Lung (tissue), 12 donors: ENCODE data around the gene MFAP2. TPM values are rescaled to one million over a fixed set of nuclear protein-coding genes. Genes with fewer than 3 reads are reported as not detected.

Experiments
- ATAC-seq: fragments of 200-7000 bp; cut with Tn5 transposase; one replicate; pipeline ENCODE4 v1.9.1; 2020; ENCODE audit warnings: moderate number of reproducible peaks; ENCODE audit not compliant: insufficient read depth, low FRiP score
- DNase-seq, 3 donors: peaks; one replicate each; pipeline ENCODE4 v3.0.0-alpha.2; 2013 to 2017
- H3K27ac ChIP-seq, 2 donors: one replicate each; pipeline ENCODE4 v1.5.1; 2013; ENCODE audit warnings: mild to moderate bottlenecking in 2 of 2, moderate library complexity in 2 of 2, control low read depth in 1 of 2, inconsistent platforms in 1 of 2, low read depth in 1 of 2, low read length in 1 of 2
- H3K27me3 ChIP-seq, 3 donors: one replicate each; pipeline ENCODE4 v1.5.1; 2013; ENCODE audit warnings: low read length in 2 of 3; ENCODE audit not compliant: control insufficient read depth in 3 of 3, insufficient read depth in 3 of 3
- H3K36me3 ChIP-seq, 4 donors: one replicate each; pipeline ENCODE4 v1.5.1; 2013; ENCODE audit warnings: low read length in 4 of 4, mild to moderate bottlenecking in 1 of 4, moderate library complexity in 1 of 4; ENCODE audit not compliant: control insufficient read depth in 4 of 4, insufficient read depth in 4 of 4
- H3K4me1 ChIP-seq, 5 donors: one replicate each; pipeline ENCODE4 v1.5.1; 2013; ENCODE audit warnings: low read length in 5 of 5, mild to moderate bottlenecking in 2 of 5, moderate library complexity in 1 of 5; ENCODE audit not compliant: control insufficient read depth in 5 of 5, insufficient read depth in 5 of 5
- H3K4me3 ChIP-seq: one replicate; pipeline ENCODE4 v1.5.1; 2013; ENCODE audit warnings: mild to moderate bottlenecking, control low read depth, moderate library complexity
- H3K9ac ChIP-seq, 2 donors: one replicate each; pipeline ENCODE4 v1.5.1; 2013; ENCODE audit warnings: low read length in 2 of 2, control low read depth in 1 of 2; ENCODE audit not compliant: insufficient read depth in 1 of 2
- H3K9me3 ChIP-seq, 4 donors: one replicate each; pipeline ENCODE4 v1.5.1; 2013; ENCODE audit warnings: low read length in 3 of 4, mild to moderate bottlenecking in 1 of 4, moderate library complexity in 1 of 4; ENCODE audit not compliant: control insufficient read depth in 4 of 4, insufficient read depth in 3 of 4
- WGBS, 2 donors: extraction: QIAGEN DNeasy Blood & Tissue Kit; methylation state at CpG; one replicate each; pipeline ENCODE4 v1.1.7; 2013; 5-methylcytosine and 5-hydroxymethylcytosine counted together
- polyA plus RNA-seq, 2 donors: library from polyadenylated mRNA; stranded (reverse); fragments of 200-250 nt; gene quantifications; one replicate each; pipeline ENCODE4 v1.2.1, GENCODE V29; 2013
- total RNA-seq, 2 donors: library from RNA; depleted of rRNA in 1 of 2; stranded (reverse); fragments of >200 nt in 1 of 2; gene quantifications; one replicate each; pipeline ENCODE4 v1.2.1, GENCODE V29; 2014 to 2021
- TF ChIP-seq, protein P1 (sequence below): IDR thresholded peaks from 2 replicates; pipeline ENCODE4 v1.5.1; 2012; ENCODE audit warnings: mild to moderate bottlenecking; ENCODE audit errors: control extremely low read depth, extremely low read depth
- donor health status: control.
- donor health status: control.
- donor health status: Bipolar disorder and iron deficiency.
- donor health status: healthy.
- donor health status: DM: yes; HTN: yes; CAD: no.

Gene MFAP2
- total and polyA plus RNA-seq, 4 donors: 7.4 to 28.5 (median 12.5) TPM

DNA sequence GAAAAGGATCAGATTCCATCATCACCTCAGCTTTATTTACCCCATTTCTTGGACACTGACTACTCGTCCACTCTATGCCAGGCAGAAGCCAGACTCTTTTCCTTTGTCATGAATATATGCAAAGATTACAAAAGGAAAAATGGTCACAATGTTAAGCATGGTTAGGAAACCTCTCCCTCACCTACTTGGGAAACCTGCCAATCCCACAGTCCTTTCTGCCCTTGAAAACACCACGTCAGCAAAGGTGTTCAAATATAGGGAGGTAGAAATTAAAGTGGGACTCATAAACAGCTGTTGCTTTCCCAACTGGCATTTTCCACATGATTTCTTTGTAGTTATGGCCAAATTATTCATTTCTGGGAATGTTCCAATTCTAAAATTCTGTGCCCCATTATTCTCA is 47.5 kb upstream of the MFAP2 start:
- peaks cover 28 to 52% (median 41%) of the 10 kb centered on the region in 4 donors for H3K36me3 ChIP-seq

DNA sequence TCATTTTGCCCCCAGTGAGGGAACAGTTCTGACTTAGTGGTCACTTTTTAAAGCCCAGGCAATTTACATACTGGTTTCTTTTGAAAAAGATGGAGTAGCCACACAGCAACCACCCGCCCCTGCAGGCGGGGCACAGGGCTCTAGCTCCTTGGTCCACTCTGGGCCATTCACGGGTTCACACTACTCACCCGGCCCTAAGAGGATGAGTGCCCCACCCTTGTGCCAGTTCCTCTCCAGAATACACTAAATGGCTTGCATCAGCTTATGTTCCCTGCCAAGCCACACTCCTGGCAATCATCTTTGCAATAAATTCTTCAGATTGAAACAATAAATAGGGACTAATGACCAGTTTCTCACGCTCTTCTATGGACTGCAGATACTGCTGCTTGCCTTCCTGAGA is 47.0 kb upstream of the MFAP2 start:
- TF ChIP-seq, protein P1, sequence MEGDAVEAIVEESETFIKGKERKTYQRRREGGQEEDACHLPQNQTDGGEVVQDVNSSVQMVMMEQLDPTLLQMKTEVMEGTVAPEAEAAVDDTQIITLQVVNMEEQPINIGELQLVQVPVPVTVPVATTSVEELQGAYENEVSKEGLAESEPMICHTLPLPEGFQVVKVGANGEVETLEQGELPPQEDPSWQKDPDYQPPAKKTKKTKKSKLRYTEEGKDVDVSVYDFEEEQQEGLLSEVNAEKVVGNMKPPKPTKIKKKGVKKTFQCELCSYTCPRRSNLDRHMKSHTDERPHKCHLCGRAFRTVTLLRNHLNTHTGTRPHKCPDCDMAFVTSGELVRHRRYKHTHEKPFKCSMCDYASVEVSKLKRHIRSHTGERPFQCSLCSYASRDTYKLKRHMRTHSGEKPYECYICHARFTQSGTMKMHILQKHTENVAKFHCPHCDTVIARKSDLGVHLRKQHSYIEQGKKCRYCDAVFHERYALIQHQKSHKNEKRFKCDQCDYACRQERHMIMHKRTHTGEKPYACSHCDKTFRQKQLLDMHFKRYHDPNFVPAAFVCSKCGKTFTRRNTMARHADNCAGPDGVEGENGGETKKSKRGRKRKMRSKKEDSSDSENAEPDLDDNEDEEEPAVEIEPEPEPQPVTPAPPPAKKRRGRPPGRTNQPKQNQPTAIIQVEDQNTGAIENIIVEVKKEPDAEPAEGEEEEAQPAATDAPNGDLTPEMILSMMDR: no peak
- H3K4me3 ChIP-seq: no peak overlapping the region
- ATAC-seq (peak; percentile 58), DNase-seq (no peak)
- WGBS, 2 donors: 59 to 81% methylated on average over 5 of the region's 5 CpGs
- H3K9ac ChIP-seq: no peak overlapping the region
- H3K27me3 ChIP-seq: no peaks in the 10 kb centered on the region
- H3K4me1 ChIP-seq: peaks cover 0 to 6% (median 0%) of the 10 kb centered on the region in 5 donors
- H3K36me3 ChIP-seq: peaks cover 28 to 53% (median 40%) of the 10 kb centered on the region in 4 donors
- H3K27ac ChIP-seq: no peak overlapping the region
- H3K9me3 ChIP-seq: no peaks in the 10 kb centered on the region

More for the DNA sequence above, 47.5 kb upstream of the MFAP2 start:
- H3K9me3 ChIP-seq: no peaks in the 10 kb centered on the region
- no peak overlapping the region for H3K27ac ChIP-seq
- no peak for DNase-seq
- 46 to 47% methylated on average over 2 of the region's 2 CpGs for WGBS, 2 donors
- no peak overlapping the region for H3K4me3 ChIP-seq
- H3K4me1 ChIP-seq: peaks cover 0 to 6% (median 0%) of the 10 kb centered on the region in 5 donors
- ATAC-seq: no peak
- TF ChIP-seq, protein P1: no peak
- no peaks in the 10 kb centered on the region for H3K27me3 ChIP-seq
- H3K9ac ChIP-seq: no peak overlapping the region

DNA sequence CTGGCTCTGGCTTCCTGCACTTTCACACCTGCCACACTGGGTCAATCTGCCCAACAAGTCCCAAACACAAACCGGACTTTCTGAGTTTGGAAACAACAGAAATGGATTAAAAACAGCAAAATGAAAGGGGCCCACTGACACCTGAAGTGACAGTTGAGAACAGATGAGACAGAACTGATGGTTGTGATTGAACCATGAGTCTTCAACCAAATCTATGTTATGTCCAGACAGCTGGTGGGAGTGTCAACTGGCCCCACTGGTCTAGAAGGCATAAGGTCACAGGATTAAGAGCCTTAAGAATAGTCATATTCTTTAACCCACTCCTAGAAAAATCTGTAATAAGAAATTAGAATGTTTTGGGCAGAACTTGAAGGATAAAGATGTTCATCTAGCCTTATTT is 44.3 kb upstream of the MFAP2 start:
- Histone ChIP-seq H3K27ac (no peak overlapping the region), H3K36me3 (peaks cover 41 to 69% (median 47%) of the 10 kb centered on the region in 4 donors), H3K9me3 (no peaks in the 10 kb centered on the region), H3K4me1 (peaks cover 0 to 6% (median 0%) of the 10 kb centered on the region in 5 donors), H3K27me3 (no peaks in the 10 kb centered on the region), H3K4me3 (no peak overlapping the region), H3K9ac (no peak overlapping the region)
- TF ChIP-seq, protein P1: no peak
- ATAC-seq: no peak
- WGBS, 2 donors: 94 to 100% methylated on average over 1 of the region's 1 CpG
- DNase-seq: no peak

DNA sequence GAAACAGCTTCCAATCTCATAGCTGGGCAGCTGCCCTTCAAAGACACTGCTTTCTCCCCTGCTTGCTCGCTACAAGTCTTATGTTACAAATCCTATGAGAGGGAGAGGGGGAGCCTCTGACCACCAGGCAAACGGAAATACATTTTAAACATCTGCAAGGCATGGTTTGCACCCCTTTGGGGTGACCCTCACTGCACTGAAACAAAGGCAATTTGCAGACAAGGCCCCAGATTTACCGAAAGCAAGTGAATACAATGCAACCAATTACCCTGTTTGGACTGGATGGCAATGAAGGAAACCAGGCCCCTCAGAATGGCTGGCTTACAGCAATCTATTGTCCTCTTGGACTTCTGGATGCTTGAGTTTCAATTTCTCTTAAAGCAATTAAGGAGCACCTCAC is 43.2 kb upstream of the MFAP2 start:
- Histone ChIP-seq H3K36me3 (peaks cover 41 to 71% (median 46%) of the 10 kb centered on the region in 4 donors), H3K27ac (no peak overlapping the region), H3K4me1 (peaks cover 0 to 5% (median 0%) of the 10 kb centered on the region in 5 donors), H3K9ac (no peak overlapping the region), H3K9me3 (no peaks in the 10 kb centered on the region), H3K4me3 (no peak overlapping the region), H3K27me3 (no peaks in the 10 kb centered on the region)
- ATAC-seq (no peak), DNase-seq (no peak)
- TF ChIP-seq, protein P1: no peak
- WGBS, 2 donors: 55 to 84% methylated on average over 3 of the region's 3 CpGs
